Neuronal stem cell (in vitro differentiated cells): ENCODE data around the gene PNPLA7.

Experiments used
- DNase-seq: peaks from one replicate; pipeline ENCODE4 v3.0.0-alpha.2; 2013; ENCODE audit warnings: low spot score
- H2AFZ ChIP-seq: one replicate; pipeline ENCODE4 v1.6.1; 2013; ENCODE audit warnings: mild to moderate bottlenecking, low read length, inconsistent platforms
- H2AK5ac ChIP-seq: 2 replicates; pipeline ENCODE4 v1.6.1; 2013; ENCODE audit warnings: low read depth, mild to moderate bottlenecking, inconsistent platforms, low read length, moderate library complexity, mixed read lengths
- H2BK120ac ChIP-seq: 2 replicates; pipeline ENCODE4 v1.6.1; 2013; ENCODE audit warnings: low read depth, mild to moderate bottlenecking, inconsistent platforms, low read length, moderate library complexity, mixed read lengths
- H2BK12ac ChIP-seq: one replicate; pipeline ENCODE4 v1.6.1; 2013; ENCODE audit warnings: low read length, inconsistent platforms
- H2BK15ac ChIP-seq: 2 replicates; pipeline ENCODE4 v1.6.1; 2013; ENCODE audit warnings: mild to moderate bottlenecking, low read length, inconsistent platforms, mixed read lengths
- H2BK5ac ChIP-seq: one replicate; pipeline ENCODE4 v1.6.1; 2013; ENCODE audit warnings: inconsistent platforms, mild to moderate bottlenecking, low read length, moderate library complexity
- H3K14ac ChIP-seq: one replicate; pipeline ENCODE4 v1.6.1; 2013; ENCODE audit warnings: low read length, inconsistent platforms
- H3K18ac ChIP-seq: 2 replicates; pipeline ENCODE4 v1.6.1; 2013; ENCODE audit warnings: low read length, inconsistent platforms
- H3K23ac ChIP-seq: 2 replicates; pipeline ENCODE4 v1.6.1; 2013; ENCODE audit warnings: low read depth, mild to moderate bottlenecking, mixed read lengths, low read length, inconsistent platforms; ENCODE audit not compliant: poor library complexity
- H3K27ac ChIP-seq: replicated peaks from 3 replicates; pipeline ENCODE4 v1.5.1; 2013; ENCODE audit warnings: low read length, inconsistent platforms
- H3K27me3 ChIP-seq, 3 experiments: 2 replicates each; pipeline ENCODE4 v1.6.1; 2013; ENCODE audit warnings: low read length in 3 of 3, mild to moderate bottlenecking in 2 of 3, inconsistent platforms in 1 of 3, low read depth in 1 of 3, mixed read lengths in 1 of 3, moderate library complexity in 1 of 3; ENCODE audit not compliant: control insufficient read depth in 3 of 3, insufficient read depth in 3 of 3
- H3K36me3 ChIP-seq, 2 donors: replicated peaks in 1 of 2; 2 replicates each; pipeline ENCODE4 v1.6.1; 2013; ENCODE audit warnings: low read length in 2 of 2; ENCODE audit not compliant: control insufficient read depth in 2 of 2, insufficient read depth in 2 of 2
- H3K4ac ChIP-seq: 2 replicates; pipeline ENCODE4 v1.6.1; 2013; ENCODE audit warnings: inconsistent platforms, mild to moderate bottlenecking, low read length, moderate library complexity
- H3K4me1 ChIP-seq, 2 donors: 1 replicate in 1 of 2; 2 replicates in 1 of 2; pipeline ENCODE4 v1.6.1; 2013; ENCODE audit warnings: low read length in 2 of 2, low read depth in 1 of 2; ENCODE audit not compliant: control insufficient read depth in 2 of 2, insufficient read depth in 1 of 2
- H3K4me2 ChIP-seq: one replicate; pipeline ENCODE4 v1.6.1; 2013; ENCODE audit warnings: mild to moderate bottlenecking, low read length, inconsistent platforms; ENCODE audit not compliant: insufficient read depth, poor library complexity, severe bottlenecking
- H3K4me3 ChIP-seq, 2 donors: 2 replicates each; pipeline ENCODE4 v1.5.1; 2013; ENCODE audit warnings: low read length in 2 of 2, mild to moderate bottlenecking in 2 of 2, inconsistent platforms in 1 of 2, moderate library complexity in 1 of 2
- H3K79me1 ChIP-seq: one replicate; pipeline ENCODE4 v1.6.1; 2013; ENCODE audit warnings: low read depth, mild to moderate bottlenecking, inconsistent platforms, low read length, moderate library complexity
- H3K9ac ChIP-seq: one replicate; pipeline ENCODE4 v1.6.1; 2013; ENCODE audit warnings: mild to moderate bottlenecking, low read depth, low read length, inconsistent platforms; ENCODE audit not compliant: poor library complexity
- H3K9me3 ChIP-seq, 2 donors: replicated peaks in 1 of 2; 2 replicates each; pipeline versions ENCODE3 to v1.6.1; 2013; ENCODE audit warnings: low read length in 2 of 2, mild to moderate bottlenecking in 2 of 2, inconsistent platforms in 1 of 2, low read depth in 1 of 2, mixed read lengths in 1 of 2, moderate library complexity in 1 of 2; ENCODE audit not compliant: control insufficient read depth in 2 of 2, insufficient read depth in 1 of 2
- H4K8ac ChIP-seq: one replicate; pipeline ENCODE4 v1.6.1; 2013; ENCODE audit warnings: low read depth, mild to moderate bottlenecking, inconsistent platforms, low read length, moderate library complexity
- H4K91ac ChIP-seq: one replicate; pipeline ENCODE4 v1.6.1; 2013; ENCODE audit warnings: low read length, low read depth, mild to moderate bottlenecking, inconsistent platforms; ENCODE audit not compliant: poor library complexity
- WGBS, 2 donors: extraction: QIAGEN DNeasy Blood & Tissue Kit; methylation state at CpG; one replicate each; pipeline ENCODE4 v1.1.7; 2013; ENCODE audit warnings: missing lambda C conversion rate in 2 of 2, mixed read lengths in 1 of 2; ENCODE audit not compliant: insufficient read length in 2 of 2, insufficient replicate concordance in 1 of 2; ENCODE audit errors: extremely low coverage in 2 of 2; 5-methylcytosine and 5-hydroxymethylcytosine counted together

PNPLA7 gene

GRCh38 chr9:137506702-137507171, 43.5 kb downstream of the PNPLA7 start:
- no peak overlapping the region for H4K91ac ChIP-seq
- peak overlapping the region; percentile 5 for H3K23ac ChIP-seq
- H3K14ac ChIP-seq: no peak overlapping the region
- H2BK15ac ChIP-seq: no peak overlapping the region
- H3K4me3 ChIP-seq: peak overlapping the region in 1 of 2 donors; percentile 34
- no peak overlapping the region for H2BK5ac ChIP-seq
- no CpG with 5 or more reads among the region's 26 CpGs for WGBS, 2 donors
- H3K18ac ChIP-seq: no peak overlapping the region
- H4K8ac ChIP-seq: no peak overlapping the region
- peak overlapping the region; percentile 85 for H3K4ac ChIP-seq
- H3K36me3 ChIP-seq: no peaks in the 10 kb centered on the region
- H3K9ac ChIP-seq: peak overlapping the region; percentile 54
- no peaks in the 10 kb centered on the region for H3K27me3 ChIP-seq
- no peak overlapping the region for H2AFZ ChIP-seq
- H3K9me3 ChIP-seq: peaks cover 0 to 16% of the 10 kb centered on the region in 2 donors
- no peaks in the 10 kb centered on the region for H3K79me1 ChIP-seq
- no peak for DNase-seq
- no peak overlapping the region for H3K4me2 ChIP-seq
- H3K4me1 ChIP-seq: no peaks in the 10 kb centered on the region
- no peak overlapping the region for H3K27ac ChIP-seq
- H2BK12ac ChIP-seq: no peak overlapping the region
- no peak overlapping the region for H2AK5ac ChIP-seq
- H2BK120ac ChIP-seq: no peak overlapping the region

DNA sequence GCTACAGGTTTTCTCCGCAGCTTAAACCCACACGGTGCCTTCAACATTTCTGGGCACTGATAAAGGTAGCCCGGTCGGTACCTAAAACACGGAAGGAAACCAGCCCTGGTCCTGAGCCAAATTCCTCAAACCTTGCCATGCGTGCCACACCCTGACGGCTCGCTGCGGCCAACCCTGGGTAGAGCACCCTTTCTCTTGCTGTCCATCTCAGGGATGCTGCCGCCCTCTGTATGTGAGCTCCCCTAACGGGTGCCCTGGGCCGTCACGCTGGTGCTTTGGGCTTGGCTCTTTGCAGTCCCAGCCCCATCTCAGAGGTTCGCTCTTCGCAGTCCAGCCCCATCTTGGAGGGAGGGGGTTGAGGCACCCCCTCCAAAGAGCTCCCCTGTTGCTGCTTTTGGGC, 43.9 kb downstream of the PNPLA7 start:
- Histone ChIP-seq H2AK5ac (no peak overlapping the region), H3K4me1 (no peaks in the 10 kb centered on the region), H3K23ac (peak overlapping the region; percentile 5), H4K91ac (no peak overlapping the region), H3K9ac (no peak overlapping the region), H2BK120ac (peak overlapping the region; percentile 17), H2BK15ac (no peak overlapping the region), H3K9me3 (peaks cover 0 to 16% of the 10 kb centered on the region in 2 donors), H3K18ac (peak overlapping the region; percentile 42), H3K79me1 (no peaks in the 10 kb centered on the region), H3K14ac (no peak overlapping the region), H3K36me3 (no peaks in the 10 kb centered on the region), H3K27ac (no peak overlapping the region), H3K4me2 (no peak overlapping the region), H3K27me3 (no peaks in the 10 kb centered on the region), H3K4ac (no peak overlapping the region), H2BK5ac (no peak overlapping the region), H3K4me3 (peak overlapping the region in 1 of 2 donors; percentile 34), H4K8ac (no peak overlapping the region), H2AFZ (no peak overlapping the region), H2BK12ac (no peak overlapping the region)
- no peak for DNase-seq
- no CpG with 5 or more reads among the region's 15 CpGs for WGBS, 2 donors

GRCh38 chr9:137505421-137506140, 44.6 kb downstream of the PNPLA7 start:
- no peaks in the 10 kb centered on the region for H3K36me3 ChIP-seq
- no peak overlapping the region for H4K91ac ChIP-seq
- H3K4ac ChIP-seq: no peak overlapping the region
- H3K27me3 ChIP-seq: no peaks in the 10 kb centered on the region
- no CpG with 5 or more reads among the region's 28 CpGs for WGBS, 2 donors
- H3K23ac ChIP-seq: peak overlapping the region; percentile 23
- peak overlapping the region; percentile 58 for H3K14ac ChIP-seq
- no peak overlapping the region for H2BK120ac ChIP-seq
- H3K18ac ChIP-seq: no peak overlapping the region
- no peak overlapping the region for H4K8ac ChIP-seq
- no peak overlapping the region for H2BK5ac ChIP-seq
- no peak overlapping the region for H2AK5ac ChIP-seq
- H2BK15ac ChIP-seq: no peak overlapping the region
- no peak for DNase-seq
- H3K79me1 ChIP-seq: no peaks in the 10 kb centered on the region
- H3K4me1 ChIP-seq: no peaks in the 10 kb centered on the region
- H3K4me3 ChIP-seq: peak overlapping the region in 1 of 2 donors; percentile 11
- H2BK12ac ChIP-seq: no peak overlapping the region
- peaks cover 0 to 16% of the 10 kb centered on the region in 2 donors for H3K9me3 ChIP-seq
- H3K9ac ChIP-seq: no peak overlapping the region
- H3K4me2 ChIP-seq: no peak overlapping the region
- H2AFZ ChIP-seq: no peak overlapping the region
- H3K27ac ChIP-seq: no peak overlapping the region

DNA sequence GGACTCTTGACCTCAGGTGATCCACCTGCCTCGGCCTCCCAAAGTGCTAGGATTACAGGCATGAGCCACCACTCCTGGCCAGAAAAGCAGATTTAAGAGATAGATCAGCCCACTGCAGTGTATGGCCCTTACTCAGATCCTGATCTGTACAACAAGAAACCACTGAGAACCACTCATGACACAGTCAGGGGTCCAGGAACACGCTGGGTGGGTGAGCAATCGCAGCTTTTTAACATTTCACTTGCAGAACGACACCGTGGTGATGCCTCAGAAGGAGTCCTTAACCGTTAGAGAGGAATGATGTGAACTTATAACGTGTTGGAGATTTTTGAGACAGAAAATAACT, 45.8 kb downstream of the PNPLA7 start:
- Histone ChIP-seq H2BK12ac (no peak overlapping the region), H4K8ac (no peak overlapping the region), H2BK5ac (no peak overlapping the region), H3K4me2 (no peak overlapping the region), H3K23ac (no peak overlapping the region), H3K79me1 (no peaks in the 10 kb centered on the region), H3K27me3 (no peaks in the 10 kb centered on the region), H3K4me1 (no peaks in the 10 kb centered on the region), H3K4me3 (no peak overlapping the region), H4K91ac (no peak overlapping the region), H2BK120ac (no peak overlapping the region), H3K27ac (no peak overlapping the region), H2AK5ac (no peak overlapping the region), H3K14ac (no peak overlapping the region), H3K36me3 (no peaks in the 10 kb centered on the region), H3K9me3 (peaks cover 0 to 16% of the 10 kb centered on the region in 2 donors), H2BK15ac (no peak overlapping the region), H3K9ac (no peak overlapping the region), H2AFZ (no peak overlapping the region), H3K4ac (no peak overlapping the region), H3K18ac (no peak overlapping the region)
- WGBS, 2 donors: no CpG with 5 or more reads among the region's 7 CpGs
- DNase-seq: no peak
